ENCODE results near the gene TEKTIP1.

The TEKTIP1 gene

GRCh38 chr19:3591876-3592613 lies 53.1 kb downstream of the TEKTIP1 start:
- DNase-seq, result no peak
- intact Hi-C loops (cut with DNase I), result no loop called here

GRCh38 chr19:3593156-3593555 lies 54.2 kb downstream of the TEKTIP1 start:
- intact Hi-C loops (cut with DNase I), result no loop called here
- DNase-seq, result no peak

All from head of caudate nucleus (tissue), 42 donors.